ENCODE measurements around the gene AKTIP. TPM values are rescaled to one million over a fixed set of nuclear protein-coding genes. Genes with fewer than 3 reads are reported as not detected.
A peak's percentile ranks its signal among the peaks of the same experiment; 100 is the strongest.

Gene AKTIP
- total RNA-seq, 2 experiments from 2014 or later = 51.2 to 53.3 TPM

DNA sequence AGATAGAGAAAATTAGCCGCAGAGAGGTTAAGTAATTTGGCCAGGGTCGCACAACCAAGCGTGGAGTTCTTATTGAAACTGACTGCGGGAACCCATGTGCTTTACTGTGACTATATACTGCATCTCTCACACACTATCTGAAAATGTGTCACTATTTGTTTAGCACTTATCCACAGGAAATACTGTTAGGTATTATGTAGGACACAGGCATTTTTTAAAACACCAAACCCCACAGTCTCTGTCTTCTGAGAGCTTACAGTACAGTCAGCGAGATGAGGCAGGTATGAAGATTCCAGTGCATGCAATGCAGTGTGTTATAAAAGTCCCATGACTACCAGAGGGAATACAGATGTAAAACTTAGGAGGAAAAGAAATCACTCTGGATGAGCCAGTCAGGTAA lies 57.5 kb downstream of the AKTIP start:
- H3K27me3 Mint-ChIP-seq = no peaks in the 10 kb centered on the region

More for the DNA sequence above, 57.5 kb downstream of the AKTIP start:
- Histone ChIP-seq H3K27me3 (ENCODE audit: control insufficient read depth in 1 of 2, insufficient read depth in 2 of 2, low read length in 2 of 2) (no peaks in the 10 kb centered on the region), H3K9me3 (ENCODE audit: control insufficient read depth in 1 of 2, insufficient read depth in 1 of 2, low read length in 2 of 2) (no peaks in the 10 kb centered on the region), H3K27ac (ENCODE audit: low read depth in 1 of 2, low read length in 2 of 2) (peak overlapping the region in 1 of 2 donors; percentile 38), H3K36me3 (ENCODE audit: insufficient read depth, low read length) (peaks cover 67% of the 10 kb centered on the region), H3K4me1 (ENCODE audit: insufficient read depth, low read length) (peaks cover 36% of the 10 kb centered on the region), H3K4me3 (ENCODE audit: low read length) (peak overlapping the region; percentile 42)
- POLR2A ChIA-PET = interaction anchor here (1.3 to 16.1 kb wide), 5 partner anchors 8 to 57 kb away, joined by 3 to 436 read pairs (median 54); partner anchors contain the start of genes AKTIP and RBL2
- ATAC-seq (ENCODE audit: poor library complexity) = peak; percentile 39
- peak in 1 of 14 experiments; percentile 49 for DNase-seq
- H3K4me1 Mint-ChIP-seq (ENCODE audit: low read depth) = peaks cover 60% of the 10 kb centered on the region
- CTCF ChIA-PET = interaction anchor here (0.7 to 1.2 kb wide), 4 partner anchors 10 to 36 kb away, joined by 3 to 4 read pairs (median 4); no protein-coding TSS in a partner anchor
- H3K36me3 Mint-ChIP-seq (ENCODE audit: low read depth) = peaks cover 96% of the 10 kb centered on the region
- no peak for TF ChIP-seq CTCF (IDR thresholded peaks at IDR 0.05)
- intact Hi-C loops (cut with DNase I, micrococcal nuclease) = no loop called here
- H3K9me3 Mint-ChIP-seq = no peaks in the 10 kb centered on the region
- H3K27ac Mint-ChIP-seq = peak overlapping the region; percentile 75
- H3K4me3 Mint-ChIP-seq = peak overlapping the region; percentile 78

Other genes with a start within 250 kb of the AKTIP start
- gene RBL2, start 68.7 kb downstream of the AKTIP start, total RNA-seq = 100 to 1,000 TPM; 102 TPM
- 1 to 10 TPM; 2.4 to 2.5 TPM for gene RPGRIP1L, start 200.7 kb upstream of the AKTIP start, total RNA-seq
- gene FTO, start 200.9 kb upstream of the AKTIP start, total RNA-seq = 10 to 100 TPM; 36.3 to 37.9 TPM